GM19328 (cell line): ENCODE measurements around the gene ACTL8.

Source experiments
- ATAC-seq: cut with Tn5 transposase; IDR thresholded peaks from one replicate; pipeline ENCODE4 v1.9.1; 2021; ENCODE audit warnings: mild to moderate bottlenecking, moderate library complexity; ENCODE audit not compliant: unreplicated experiment

ACTL8 gene

GRCh38 chr1:17837233-17838030 is 82.3 kb downstream of the ACTL8 start:
- ATAC-seq: no peak

GRCh38 chr1:17839641-17840196 is 84.6 kb downstream of the ACTL8 start:
- ATAC-seq: no peak

DNA sequence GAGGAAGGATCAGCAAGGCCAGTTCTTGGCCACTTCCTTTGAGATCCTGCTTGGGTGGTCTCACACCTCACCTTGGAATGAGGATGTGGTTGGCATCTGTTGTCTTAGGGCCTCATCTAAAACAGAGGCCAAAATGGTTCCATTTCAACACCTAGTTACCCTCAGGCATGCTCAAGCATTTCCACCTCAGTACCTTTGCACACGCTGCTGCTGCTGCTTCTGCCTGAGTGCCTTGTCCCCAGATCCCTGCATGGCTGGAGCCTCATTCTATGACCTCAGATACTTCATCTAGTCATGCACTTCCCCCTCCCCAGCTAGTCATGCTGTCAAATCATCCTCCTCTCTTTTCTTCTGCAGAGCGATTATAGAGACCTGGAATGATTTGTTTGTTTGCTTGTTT is 86.8 kb downstream of the ACTL8 start:
- no peak for ATAC-seq

DNA sequence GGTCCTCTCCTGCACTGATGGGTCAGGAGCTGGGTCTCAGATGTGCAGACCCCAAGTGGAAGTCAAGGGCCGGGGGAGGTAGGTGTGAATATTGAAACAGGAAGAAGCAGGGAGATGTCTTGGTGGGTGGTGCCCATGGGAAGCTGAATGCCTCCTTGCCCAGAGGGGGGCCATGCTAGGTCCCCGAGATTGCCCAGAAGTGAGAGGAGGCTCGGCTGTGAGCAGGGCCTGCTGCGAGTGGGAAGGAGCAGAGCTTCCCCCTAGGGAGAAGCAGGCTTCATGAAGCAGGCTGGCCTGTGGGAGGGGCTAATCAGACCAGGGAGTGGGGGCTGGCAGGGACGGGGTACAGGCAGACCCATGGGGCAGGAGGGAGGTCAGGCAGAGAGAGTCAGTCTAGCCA is 87.6 kb downstream of the ACTL8 start:
- no peak for ATAC-seq

DNA sequence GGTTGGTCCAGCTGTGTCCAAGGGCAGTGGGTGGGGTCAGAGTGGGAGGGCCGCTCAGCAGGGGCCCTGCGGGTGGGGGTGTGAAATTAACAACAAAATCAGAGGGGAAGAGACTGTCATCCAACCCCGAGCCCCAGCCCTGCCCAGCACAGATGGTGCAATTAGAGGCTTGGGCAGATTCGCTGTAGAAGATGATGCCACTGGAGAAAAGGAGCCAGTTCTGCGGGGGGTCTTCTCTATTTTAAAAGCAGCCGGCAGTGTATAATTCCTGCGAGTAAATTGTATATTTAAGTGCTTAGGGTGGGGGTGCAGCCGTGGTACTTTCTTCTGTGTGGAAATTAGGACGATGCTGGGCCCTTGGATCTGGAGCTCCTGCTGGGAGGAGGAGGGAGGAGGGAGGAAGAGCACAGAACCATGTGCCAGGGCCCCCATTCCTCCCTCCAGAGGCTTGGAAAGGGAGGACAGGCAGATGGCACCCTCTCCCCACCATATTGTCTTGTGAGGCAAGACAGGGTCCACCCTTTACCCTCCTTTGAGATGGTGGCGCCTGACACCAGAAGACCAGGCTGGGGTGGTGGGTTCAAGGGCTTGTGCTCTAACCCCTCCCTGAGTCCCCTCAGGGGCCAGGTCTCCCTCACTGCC is 89.2 kb downstream of the ACTL8 start:
- ATAC-seq: no peak

DNA sequence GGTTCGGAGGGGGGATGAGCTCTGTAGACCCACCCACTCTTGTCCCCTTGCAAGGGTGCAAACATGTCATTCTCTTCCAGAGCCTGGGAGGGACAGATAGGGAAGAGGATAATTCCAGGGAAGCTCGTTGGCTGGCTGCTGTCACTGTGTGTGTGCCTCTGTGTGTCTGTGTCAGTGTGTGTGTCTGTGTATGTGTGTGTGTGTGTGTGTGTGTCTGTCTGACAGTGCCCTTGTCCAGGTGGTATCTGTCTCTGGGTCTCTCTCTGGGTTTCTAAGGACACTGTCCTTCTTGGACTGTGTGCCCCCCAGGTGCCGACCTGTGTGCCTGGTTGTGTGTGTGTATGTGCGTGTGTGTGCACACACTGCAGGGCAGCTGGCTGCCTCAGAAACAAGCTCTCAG is 90.5 kb downstream of the ACTL8 start:
- no peak for ATAC-seq

- no peak for ATAC-seq
Observed at GRCh38 chr1:17846341-17846740, 91.2 kb downstream of the ACTL8 start.

DNA sequence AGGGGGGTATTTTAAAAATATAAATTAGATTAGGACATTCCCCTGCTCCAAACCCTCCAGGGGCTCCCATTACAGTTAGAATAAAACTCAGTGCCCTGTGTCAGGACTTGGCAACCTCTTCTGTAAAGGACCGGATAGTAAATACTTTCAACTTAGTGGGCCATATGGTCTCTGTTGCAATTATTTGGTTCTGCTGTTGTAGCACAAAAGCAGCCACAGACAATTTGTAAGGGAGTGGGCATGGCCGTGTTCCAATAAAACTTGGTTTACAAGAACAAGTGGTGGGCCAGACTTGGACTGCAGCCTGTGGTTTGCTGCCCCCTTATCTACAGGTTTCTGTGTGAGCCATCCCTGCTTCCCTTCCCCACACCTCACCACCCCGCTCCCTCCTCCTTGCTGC is 92.0 kb downstream of the ACTL8 start:
- no peak for ATAC-seq

- no peak for ATAC-seq
Observed at GRCh38 chr1:17849216-17849615, 94.1 kb downstream of the ACTL8 start.

DNA sequence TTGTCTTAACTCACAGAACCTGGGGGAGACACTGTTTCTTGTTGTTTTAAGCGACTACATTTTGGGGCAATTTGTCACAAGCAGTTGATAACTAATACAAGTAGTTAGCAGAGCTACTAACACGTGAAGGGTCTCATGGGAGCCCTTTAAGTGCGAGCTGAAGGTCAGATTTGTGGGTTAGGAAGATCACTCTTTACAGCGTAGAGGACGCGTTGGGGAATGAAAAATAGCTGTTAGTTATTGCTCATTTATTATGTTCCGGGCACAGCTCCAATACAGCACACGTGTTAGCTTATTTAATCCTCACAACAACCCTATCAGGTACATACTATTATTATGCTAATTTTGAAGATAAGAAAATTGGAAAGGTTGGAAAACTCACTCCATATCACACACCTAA is 95.9 kb downstream of the ACTL8 start:
- ATAC-seq: no peak

- no peak for ATAC-seq
Observed at GRCh38 chr1:17852383-17852782, 97.2 kb downstream of the ACTL8 start.

GRCh38 chr1:17853241-17853935 is 98.3 kb downstream of the ACTL8 start:
- ATAC-seq: no peak

DNA sequence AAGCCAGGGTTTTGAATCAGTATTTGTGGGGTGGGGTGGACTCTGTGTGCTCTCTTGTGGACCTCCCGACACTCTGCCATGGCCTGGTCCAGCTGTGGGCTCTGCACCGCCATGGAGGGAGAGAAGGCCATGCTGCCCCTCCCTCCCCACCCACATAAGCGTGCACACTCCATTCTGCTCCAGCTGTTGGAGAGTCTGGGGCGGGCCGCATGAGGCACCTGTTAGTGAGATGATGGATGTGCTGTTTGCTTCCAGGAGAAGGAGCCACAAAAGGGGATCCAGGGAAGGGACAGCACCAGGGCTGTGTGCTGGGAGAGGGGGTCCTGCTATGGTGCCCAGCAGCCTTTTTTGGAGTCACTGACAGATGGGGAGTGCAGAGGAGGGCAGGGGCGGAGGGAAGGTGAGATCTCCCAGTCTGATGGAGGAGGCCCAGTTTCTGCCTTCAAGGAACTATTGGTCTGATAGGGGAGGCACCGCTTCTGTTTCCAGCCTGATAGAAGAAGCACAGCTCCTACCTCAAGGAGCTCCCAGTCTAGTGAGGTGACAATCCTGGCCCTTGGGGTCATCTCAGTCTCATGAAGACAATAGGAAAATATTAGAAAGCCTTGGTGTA is 101.5 kb downstream of the ACTL8 start:
- no peak for ATAC-seq

DNA sequence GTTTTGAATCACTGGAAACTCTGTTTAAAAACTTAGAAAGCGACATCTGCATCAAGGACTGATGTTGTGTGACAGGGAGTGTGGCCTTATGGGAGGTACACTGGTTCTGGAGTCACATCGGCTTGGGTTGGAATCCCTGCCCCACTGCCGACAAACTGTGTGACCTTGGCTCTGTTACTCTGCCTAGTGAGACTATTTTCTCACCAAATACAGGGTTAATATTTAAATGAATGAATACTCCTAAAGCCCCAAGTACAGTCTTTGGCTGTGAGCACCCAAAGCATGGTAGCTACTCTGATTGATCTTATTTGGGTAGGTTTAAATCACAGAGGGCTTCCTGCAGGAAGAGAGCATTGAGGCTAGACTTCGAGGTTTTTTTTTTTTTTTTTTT is 102.0 kb downstream of the ACTL8 start:
- ATAC-seq: no peak

GRCh38 chr1:17857996-17858395 is 102.9 kb downstream of the ACTL8 start:
- no peak for ATAC-seq

DNA sequence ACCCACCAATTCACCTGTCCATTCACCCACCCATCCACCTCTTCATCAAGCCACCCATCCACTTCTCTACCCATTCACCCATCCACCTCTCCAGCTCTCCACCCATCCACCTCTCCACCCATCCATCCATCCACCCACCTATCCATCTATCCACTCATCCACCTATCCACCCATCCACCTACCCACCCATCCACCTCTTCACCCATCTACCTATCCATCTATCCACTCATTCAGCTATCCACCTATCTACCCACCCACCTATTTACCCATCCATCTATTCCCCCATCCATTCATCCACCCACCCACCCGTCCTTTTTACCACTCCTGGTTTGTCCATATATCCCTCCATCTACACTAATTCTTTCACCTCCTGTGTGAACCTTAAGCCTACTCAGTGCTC is 105.7 kb downstream of the ACTL8 start:
- ATAC-seq: no peak

- ATAC-seq: no peak
Observed at GRCh38 chr1:17861685-17862084, 106.6 kb downstream of the ACTL8 start.

DNA sequence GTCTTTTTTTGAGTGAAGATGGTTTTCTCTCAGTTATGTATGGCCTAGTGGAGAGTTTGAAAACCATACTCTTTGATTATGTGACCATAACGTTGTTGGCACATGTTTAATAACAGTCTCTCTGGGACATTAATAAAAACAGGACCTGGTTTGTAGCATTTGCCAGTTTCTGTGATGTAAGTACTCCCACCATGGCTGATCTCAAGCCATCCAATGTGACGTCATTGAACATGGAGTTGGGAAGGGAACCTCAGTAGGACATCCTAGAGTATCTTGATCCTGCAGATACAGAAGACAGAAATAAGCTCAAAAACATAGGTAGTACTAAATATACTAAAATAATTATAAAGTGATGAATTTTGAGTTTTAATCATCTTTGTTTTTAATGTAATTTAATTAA is 107.0 kb downstream of the ACTL8 start:
- ATAC-seq: no peak

DNA sequence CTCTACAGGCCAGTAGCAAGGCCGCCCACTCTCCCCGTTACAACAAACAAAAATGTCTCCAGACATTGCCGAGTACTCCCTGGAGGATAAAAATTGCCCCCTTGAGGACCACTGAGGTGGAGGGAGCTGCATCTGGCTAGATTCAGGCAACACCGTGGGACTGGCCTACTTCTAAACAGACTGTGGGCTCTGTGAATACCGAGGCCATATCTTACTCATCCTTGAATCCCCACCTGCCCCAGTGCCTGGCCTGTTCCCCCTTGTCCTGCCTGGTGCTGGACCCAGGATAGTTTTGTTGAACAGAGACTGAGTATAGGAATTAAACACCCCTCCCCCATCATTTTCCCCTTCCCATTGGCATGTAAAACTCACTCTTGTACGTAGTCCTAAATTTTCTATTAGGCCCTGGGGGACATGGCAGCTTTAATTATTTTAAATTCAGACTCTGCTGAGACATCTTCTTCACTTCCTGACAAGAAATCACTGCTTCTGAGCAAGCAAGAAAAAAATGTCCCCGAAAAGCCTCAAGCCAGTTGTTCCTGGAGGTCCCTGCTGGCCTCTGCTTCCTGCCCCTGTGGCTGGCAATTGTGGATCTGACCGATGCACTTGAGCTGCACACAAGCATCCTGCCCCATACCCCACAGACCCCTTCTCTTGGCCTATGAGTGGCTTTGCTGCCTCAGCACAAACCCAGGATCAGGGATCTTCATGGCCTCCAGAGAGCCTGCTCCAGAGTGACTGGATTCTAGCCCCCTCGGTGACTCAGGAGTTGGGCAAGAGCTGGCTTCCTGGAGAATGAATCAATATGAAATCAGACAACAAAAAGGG is 111.0 kb downstream of the ACTL8 start:
- ATAC-seq: no peak

DNA sequence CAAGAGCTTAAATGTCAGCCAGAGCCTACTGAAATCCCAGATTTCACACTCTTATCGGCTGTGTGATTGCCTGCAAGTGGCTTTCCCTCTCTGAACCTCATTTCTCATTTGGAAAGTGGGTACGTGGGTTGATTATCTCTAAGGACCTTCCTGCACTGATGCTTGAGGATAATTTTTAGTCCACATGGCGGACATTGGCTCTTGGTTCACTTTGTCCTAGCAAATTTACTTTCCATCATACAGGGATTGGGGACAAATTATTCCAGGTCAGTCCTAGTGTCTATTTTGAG is 111.6 kb downstream of the ACTL8 start:
- no peak for ATAC-seq

- no peak for ATAC-seq
Observed at GRCh38 chr1:17867470-17867869, 112.3 kb downstream of the ACTL8 start.
